ENCODE measurements around the gene NAT10.

Gene NAT10

GRCh38 chr11:34111722-34112270, 6.4 kb downstream of the NAT10 start:
- no peak for DNase-seq (ENCODE audit: low read depth)

- DNase-seq (ENCODE audit: low read depth), result no peak
Measured at GRCh38 chr11:34114014-34114413, 8.6 kb downstream of the NAT10 start.

GRCh38 chr11:34114471-34114870, 9.0 kb downstream of the NAT10 start:
- DNase-seq (ENCODE audit: low read depth), result no peak

DNA sequence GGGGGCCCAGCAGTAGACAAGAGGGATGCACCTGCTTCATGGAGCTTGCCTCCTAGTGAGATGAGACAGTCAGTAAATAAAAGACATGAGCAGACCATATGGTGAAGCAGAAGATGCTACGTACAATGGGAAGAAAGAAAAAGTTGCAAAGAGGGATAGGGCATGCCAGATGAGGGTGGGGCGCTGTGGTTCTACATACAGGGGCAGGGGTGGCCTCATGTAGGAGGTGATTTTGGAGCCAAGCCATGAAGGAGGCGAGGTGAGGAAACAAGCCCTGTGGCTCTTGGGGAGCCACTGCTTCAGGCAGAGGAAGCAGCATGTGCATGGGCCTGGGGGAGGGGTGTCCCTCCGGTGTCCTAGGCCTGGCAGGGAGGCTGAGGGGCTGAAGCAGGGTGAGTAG, 15.2 kb downstream of the NAT10 start:
- no peak for DNase-seq (ENCODE audit: low read depth)

- no peak for DNase-seq (ENCODE audit: low read depth)
Measured at GRCh38 chr11:34124885-34125668, 19.6 kb downstream of the NAT10 start.

GRCh38 chr11:34126959-34127848, 21.8 kb downstream of the NAT10 start:
- DNase-seq (ENCODE audit: low read depth), result no peak

DNA sequence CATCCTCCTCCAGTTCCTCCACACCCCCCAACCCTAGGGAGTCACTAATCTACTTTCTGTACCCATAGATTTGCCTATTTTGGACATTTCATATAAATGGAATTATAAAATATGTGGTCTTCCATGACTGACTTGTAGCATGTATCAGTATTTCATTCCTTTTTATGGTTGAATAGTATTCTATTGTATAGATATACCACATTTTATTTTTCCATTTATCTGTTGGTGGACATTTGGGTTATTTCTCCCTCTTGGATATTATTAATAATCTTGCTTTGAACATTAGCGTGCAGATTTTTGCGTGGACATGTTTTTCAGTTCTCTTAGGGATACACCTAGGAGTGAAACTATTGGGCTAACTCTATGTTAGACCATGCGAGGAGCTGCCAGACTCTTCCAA, 23.4 kb downstream of the NAT10 start:
- DNase-seq (ENCODE audit: low read depth), result no peak

DNA sequence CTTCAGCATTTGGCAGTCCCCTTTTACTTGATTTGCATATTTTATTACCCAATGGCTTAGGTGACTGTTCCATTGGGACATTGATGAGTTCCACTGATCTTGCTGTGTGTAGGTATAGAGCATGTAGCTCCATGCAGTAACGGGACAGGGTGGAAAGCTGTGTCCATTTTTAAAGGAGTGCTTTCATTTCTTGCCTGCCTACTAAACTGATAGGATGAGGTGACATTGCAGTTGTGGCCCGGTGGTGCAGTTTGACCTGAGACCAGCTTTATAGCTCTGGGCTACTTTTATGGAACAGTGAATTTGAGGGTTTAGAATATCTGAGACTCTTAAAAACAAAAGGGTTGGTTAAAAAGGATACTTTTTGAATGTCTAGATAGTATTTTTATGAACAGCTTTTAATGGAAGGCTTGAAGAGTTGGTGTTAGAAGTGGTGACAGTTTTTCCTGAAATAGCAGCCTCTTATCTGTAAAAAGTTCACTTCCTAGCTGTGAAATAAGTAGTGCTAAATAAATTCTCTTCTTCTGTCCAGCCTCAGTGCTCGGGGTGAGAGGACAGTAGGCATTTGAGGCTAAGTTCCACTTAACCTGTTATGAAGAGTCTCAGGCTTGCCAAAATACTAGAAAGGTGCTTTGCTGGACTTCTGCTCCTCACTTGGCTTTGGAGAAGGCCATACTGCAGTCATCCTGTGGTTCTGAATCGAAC, 27.0 kb downstream of the NAT10 start:
- no peak for DNase-seq (ENCODE audit: low read depth)

GRCh38 chr11:34134765-34135164, 29.3 kb downstream of the NAT10 start:
- DNase-seq (ENCODE audit: low read depth), result no peak

DNA sequence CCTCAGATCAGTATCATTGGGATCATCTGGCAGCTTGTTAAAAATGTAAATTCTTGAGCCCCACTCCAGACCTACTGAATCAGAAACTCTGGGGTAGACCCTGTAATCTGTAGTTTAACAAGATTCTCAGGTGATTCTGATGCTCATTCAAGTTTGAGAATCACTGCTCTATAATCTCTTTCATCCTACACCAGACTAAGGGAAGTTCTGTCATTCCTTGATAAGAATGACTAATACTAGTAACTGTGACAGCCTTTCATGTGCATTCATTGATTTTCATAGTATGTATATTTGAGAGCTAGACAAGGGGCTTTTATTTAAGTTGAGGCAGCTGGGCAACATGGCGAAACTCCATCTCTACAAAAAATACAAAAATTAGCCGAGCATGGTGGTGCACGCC, 30.0 kb downstream of the NAT10 start:
- no peak for DNase-seq (ENCODE audit: low read depth)

GRCh38 chr11:34136420-34136819, 31.0 kb downstream of the NAT10 start:
- DNase-seq (ENCODE audit: low read depth), result no peak

- no peak for DNase-seq (ENCODE audit: low read depth)
Measured at GRCh38 chr11:34139346-34139745, 33.9 kb downstream of the NAT10 start.

DNA sequence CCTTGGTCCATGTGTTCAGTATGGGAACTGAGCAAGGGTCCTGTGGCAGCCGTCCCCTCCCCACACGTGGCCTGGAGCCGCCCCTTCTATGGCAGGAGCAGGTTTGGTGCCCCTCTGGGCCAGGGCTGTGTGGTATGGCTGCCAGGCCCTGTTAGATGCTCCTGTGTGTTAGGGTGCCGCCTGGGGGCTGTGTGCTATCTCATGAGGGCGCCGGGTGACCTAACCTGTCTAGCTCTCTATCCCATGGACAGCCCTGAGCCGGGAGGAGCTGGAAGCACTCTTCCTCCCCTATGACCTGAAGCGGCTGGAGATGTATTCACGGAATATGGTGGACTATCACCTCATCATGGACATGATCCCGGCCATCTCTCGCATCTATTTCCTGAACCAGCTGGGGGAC, 34.7 kb downstream of the NAT10 start:
- no peak for DNase-seq (ENCODE audit: low read depth)

DNA sequence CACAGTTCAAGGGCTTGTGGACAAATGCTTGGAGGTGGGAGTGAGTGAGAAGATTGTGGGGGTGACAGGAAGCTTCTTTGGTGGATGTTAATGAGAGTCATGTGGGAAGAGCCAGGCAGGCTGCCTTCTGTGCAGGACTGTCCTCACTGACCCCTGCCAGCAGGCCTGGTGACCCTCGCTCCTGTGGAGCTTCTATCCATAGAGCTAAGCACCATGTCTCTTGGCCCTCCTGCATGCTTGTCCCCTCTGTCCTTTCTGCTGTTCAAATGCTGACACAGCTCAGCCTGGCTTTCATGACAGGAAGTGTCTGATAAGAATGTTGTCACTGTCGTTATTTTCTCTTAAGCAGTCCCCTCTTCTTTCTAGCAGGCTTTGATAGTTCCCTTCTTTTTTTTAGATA, 37.6 kb downstream of the NAT10 start:
- no peak for DNase-seq (ENCODE audit: low read depth)

GRCh38 chr11:34145073-34145472, 39.6 kb downstream of the NAT10 start:
- no peak for DNase-seq (ENCODE audit: low read depth)

DNA sequence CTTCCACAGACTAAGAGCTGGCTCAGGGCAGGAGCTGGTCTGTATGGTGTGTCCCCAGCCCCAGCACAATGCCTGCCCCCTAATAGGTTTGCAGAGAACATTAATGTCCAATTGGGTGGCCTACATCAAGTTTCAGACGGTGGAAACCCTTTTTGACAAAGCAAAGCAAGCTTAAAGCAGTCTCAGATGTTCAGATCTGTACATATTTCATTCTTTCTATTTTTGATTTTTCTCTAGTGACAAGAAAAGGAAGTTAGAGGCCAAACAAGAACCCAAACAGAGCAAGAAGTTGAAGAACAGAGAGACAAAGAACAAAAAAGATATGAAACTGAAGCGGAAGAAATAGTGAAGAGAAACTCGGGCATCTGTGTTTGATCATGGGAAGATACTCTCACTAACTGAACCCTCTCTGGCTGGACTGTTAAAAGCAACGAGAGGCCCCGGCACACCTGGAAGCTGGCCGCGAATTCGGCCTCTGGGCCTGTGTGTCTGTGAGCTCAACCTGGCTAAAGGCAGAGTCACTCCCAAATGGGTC, 40.5 kb downstream of the NAT10 start:
- no peak for DNase-seq (ENCODE audit: low read depth)

DNA sequence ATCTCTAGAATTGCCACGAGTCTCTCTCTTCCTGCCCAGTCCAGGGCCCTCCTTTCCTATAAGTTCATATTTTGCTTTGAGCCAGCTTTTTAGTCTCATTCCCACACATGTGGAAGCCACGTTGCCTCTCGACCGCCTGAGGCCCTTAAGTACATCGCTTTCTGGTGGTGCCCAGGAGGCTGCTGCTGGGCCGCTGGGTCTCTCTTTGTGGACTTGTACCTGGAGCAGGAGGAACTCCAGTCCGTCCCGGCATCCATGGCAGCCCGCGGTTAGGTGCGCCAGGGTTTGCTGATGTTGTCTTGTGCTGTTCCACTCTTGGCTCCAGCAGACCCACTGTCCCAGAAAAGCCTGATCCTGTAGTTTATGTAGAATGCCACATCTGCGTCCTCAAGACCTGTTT, 41.0 kb downstream of the NAT10 start:
- DNase-seq (ENCODE audit: low read depth), result no peak

DNA sequence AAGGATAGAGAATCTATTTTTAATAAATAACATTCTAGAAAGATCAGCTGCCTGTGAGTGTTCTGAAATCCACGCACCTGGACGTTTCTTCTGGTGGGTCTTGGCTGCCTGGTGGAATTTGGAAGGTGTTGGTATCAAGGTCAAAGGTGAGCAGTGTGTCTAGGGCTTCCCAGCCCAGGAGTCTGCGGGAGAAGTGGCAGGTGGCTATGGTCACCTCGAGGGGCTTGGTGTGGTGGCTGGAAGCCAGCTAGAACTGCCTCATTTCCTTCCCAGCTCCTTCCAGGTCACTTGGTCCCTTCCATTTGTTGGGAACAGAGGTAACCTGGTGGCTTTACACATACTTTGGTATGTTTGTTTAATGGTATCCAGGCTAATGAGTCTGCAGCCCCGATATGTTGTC, 41.4 kb downstream of the NAT10 start:
- DNase-seq (ENCODE audit: low read depth), result no peak

DNA sequence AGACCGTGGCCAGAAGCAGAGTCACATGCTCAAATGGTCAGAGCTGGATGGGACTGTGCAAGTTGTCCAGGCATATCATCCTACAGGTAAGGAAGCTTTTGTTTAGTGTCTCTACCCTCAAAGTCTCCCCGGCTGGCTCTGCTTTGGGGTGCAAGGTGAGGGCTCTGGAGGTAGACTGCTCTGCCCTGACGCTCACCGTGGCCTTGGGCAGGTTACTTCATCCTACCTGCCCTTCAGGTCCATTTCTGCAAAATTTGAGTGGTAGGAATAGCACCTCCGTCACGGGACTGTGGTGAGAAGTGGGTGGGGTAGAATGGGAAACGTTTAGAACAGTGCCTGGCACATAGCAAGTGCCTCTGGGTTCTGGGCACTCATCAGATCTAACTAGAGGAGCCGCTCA, 42.2 kb downstream of the NAT10 start:
- DNase-seq (ENCODE audit: low read depth), result no peak

GRCh38 chr11:34148504-34149165, 43.2 kb downstream of the NAT10 start:
- no peak for DNase-seq (ENCODE audit: low read depth)

DNA sequence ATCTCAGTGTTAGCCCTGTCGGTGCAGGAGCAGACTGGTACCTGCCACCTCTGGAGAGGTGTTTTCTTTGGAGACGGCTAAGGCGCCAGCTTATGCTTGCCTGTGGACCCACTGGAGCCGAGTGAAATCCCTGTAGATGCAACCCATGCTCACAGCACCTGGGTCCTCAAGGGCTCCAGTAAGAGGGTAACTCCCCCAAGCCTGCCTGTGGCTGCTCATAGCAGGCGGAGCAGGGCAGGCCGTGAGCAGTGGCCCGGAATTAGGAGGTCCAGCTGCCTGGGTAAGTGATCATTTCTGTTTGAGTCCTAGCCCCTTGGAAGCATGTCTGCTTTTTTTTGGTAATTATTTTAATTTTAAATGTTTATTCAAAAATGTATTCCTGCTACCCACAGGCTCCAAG, 43.8 kb downstream of the NAT10 start:
- DNase-seq (ENCODE audit: low read depth), result no peak

DNA sequence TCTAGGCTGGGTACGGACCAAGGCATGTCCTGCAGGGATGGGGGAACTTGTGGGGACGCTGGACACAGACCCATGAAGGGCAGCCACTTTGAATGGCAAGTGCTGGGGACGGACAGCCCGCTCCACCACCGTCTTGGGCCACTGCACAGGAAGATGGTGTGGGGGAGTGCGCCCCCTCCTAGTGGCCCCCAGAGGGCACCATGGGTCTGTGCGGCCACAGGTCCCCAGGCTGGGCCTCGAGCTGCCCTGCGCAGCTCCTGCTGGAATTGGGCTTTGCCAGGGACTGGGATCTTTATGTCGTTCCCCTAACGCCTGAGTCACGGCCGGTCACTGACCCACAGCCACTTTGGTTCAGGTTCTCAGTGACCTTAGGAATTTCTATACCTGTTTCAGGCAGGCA, 44.4 kb downstream of the NAT10 start:
- no peak for DNase-seq (ENCODE audit: low read depth)

Measured in stimulated activated CD8-positive, alpha-beta memory T cell treated with anti-CD3 and anti-CD28 coated beads, Interleukin-4, amount 100 ng/mL, for 24 hours (primary cell).